ENCODE measurements around the gene ABCA12. TPM values are rescaled to one million over a fixed set of nuclear protein-coding genes. Genes with fewer than 3 reads are reported as not detected.

ABCA12 gene
- polyA plus RNA-seq, 2 of the 4 experiments (the other 2 are of a cell fraction) = 0.32 to 1.1 TPM

DNA sequence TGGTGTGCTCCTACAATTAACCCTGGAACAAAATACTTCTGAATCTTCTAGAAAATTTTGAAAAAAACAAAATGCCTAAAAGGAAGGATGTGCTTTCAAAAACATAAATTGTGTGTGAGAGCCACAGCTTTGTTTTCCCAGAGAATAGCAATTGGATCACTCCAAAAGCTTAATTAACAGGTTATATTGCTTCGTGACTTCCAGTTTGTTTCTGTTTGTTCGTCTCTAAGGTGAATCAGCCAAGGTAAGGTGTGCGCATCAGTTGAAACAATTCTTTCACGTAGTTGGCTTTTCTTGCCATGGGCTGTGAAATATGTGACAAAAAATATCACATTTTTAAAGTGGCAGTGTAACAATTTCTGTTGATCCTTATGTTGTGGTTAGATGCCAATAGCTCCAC lies 238.7 kb downstream of the ABCA12 start:
- FAIRE-seq = no peak
- no peak for DNase-seq (ENCODE audit: low read depth in 1 of 2, low spot score in 1 of 2)

DNA sequence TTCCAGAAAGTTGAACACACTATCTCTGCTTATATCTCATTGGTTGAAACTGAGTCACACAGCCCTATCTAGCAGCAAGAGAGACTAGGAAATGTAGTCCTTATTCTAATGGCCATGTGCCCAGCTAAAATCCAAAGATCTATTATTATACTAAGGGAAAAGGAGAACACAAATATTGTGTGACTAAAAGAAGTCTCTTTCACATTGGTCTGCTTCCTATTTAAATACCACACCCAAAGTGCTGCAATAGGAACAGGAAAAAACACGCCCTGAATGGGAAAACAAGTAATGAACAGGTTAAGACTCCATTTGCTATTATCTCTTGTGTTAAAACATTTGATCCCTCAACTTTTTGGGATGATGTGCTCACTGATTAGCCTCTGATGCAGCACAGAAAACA lies 242.2 kb downstream of the ABCA12 start:
- no peak for ATAC-seq
- no peak for FAIRE-seq
- no peak for TF ChIP-seq EHF (CRISPR knock-in tag; IDR thresholded peaks at IDR 0.05)
- TF ChIP-seq, protein P1, sequence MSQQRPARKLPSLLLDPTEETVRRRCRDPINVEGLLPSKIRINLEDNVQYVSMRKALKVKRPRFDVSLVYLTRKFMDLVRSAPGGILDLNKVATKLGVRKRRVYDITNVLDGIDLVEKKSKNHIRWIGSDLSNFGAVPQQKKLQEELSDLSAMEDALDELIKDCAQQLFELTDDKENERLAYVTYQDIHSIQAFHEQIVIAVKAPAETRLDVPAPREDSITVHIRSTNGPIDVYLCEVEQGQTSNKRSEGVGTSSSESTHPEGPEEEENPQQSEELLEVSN (IDR thresholded peaks at IDR 0.05; ENCODE audit: borderline replicate concordance, low read depth) = no peak
- no peak for TF ChIP-seq ZFP36 (IDR thresholded peaks at IDR 0.05; ENCODE audit: borderline replicate concordance, partially characterized antibody)
- TF ChIP-seq ZC3H11A (IDR thresholded peaks at IDR 0.05) = no peak
- Histone ChIP-seq H3K4me3 (no peak overlapping the region), H3K4me1 (no peaks in the 10 kb centered on the region), H3K4me2 (no peak overlapping the region), H3K9me3 (no peaks in the 10 kb centered on the region), H3K27ac (no peak overlapping the region)
- ChIA-PET POLR2A (no interaction called here), CTCF (no interaction called here)
- DNase-seq (ENCODE audit: low read depth in 1 of 2, low spot score in 1 of 2) = no peak
- WGBS (ENCODE audit: missing lambda C conversion rate) = 43% methylated on average over 1 of the region's 1 CpG

More for the DNA sequence above, 238.7 kb downstream of the ABCA12 start:
- 55% methylated on average over 4 of the region's 4 CpGs for WGBS (ENCODE audit: missing lambda C conversion rate)
- Histone ChIP-seq H3K4me3 (no peak overlapping the region), H3K9me3 (no peaks in the 10 kb centered on the region), H3K27ac (no peak overlapping the region), H3K4me2 (no peak overlapping the region), H3K4me1 (no peaks in the 10 kb centered on the region)
- ChIA-PET CTCF (no interaction called here), POLR2A (no interaction called here)
- ATAC-seq = no peak
- TF ChIP-seq POLR2A (IDR thresholded peaks at IDR 0.05; ENCODE audit: low read length) = no peak
- no peak for TF ChIP-seq TFCP2L1 (CRISPR knock-in tag; IDR thresholded peaks at IDR 0.05)
- no peak for TF ChIP-seq NR3C1 (IDR thresholded peaks at IDR 0.05)
- no peak for TF ChIP-seq HOXB13 (CRISPR knock-in tag; IDR thresholded peaks at IDR 0.05; ENCODE audit: low read depth)
- TF ChIP-seq EHF (CRISPR knock-in tag; IDR thresholded peaks at IDR 0.05) = no peak
- no peak for TF ChIP-seq RCOR1 (IDR thresholded peaks at IDR 0.05; ENCODE audit: low read depth, low read length)
- no peak for TF ChIP-seq MYC (IDR thresholded peaks at IDR 0.05; ENCODE audit: borderline replicate concordance, low read length)
- no peak for TF ChIP-seq MAX (IDR thresholded peaks at IDR 0.05)
- TF ChIP-seq CEBPB (IDR thresholded peaks at IDR 0.05) = no peak
- no peak for TF ChIP-seq CBX2 (IDR thresholded peaks at IDR 0.05; ENCODE audit: borderline replicate concordance, low read depth)
- TF ChIP-seq BCL3 (IDR thresholded peaks at IDR 0.05) = no peak
- TF ChIP-seq RAD21 (conservative IDR thresholded peaks at IDR 0.05 in 1 of 2, IDR thresholded peaks at IDR 0.05 in 1 of 2) = no peak
- no peak for TF ChIP-seq HOXB5 (CRISPR knock-in tag; IDR thresholded peaks at IDR 0.05)
- TF ChIP-seq HEYL (CRISPR knock-in tag; IDR thresholded peaks at IDR 0.05) = no peak
- no peak for TF ChIP-seq BHLHE40 (IDR thresholded peaks at IDR 0.05; ENCODE audit: low read depth, low read length)
- TF ChIP-seq EHMT2 (IDR thresholded peaks at IDR 0.05; ENCODE audit: low read depth) = no peak
- no peak for TF ChIP-seq ZC3H11A (IDR thresholded peaks at IDR 0.05)
- no peak for TF ChIP-seq ATOH8 (CRISPR knock-in tag; IDR thresholded peaks at IDR 0.05; ENCODE audit: low read depth)
- TF ChIP-seq, protein P2, sequence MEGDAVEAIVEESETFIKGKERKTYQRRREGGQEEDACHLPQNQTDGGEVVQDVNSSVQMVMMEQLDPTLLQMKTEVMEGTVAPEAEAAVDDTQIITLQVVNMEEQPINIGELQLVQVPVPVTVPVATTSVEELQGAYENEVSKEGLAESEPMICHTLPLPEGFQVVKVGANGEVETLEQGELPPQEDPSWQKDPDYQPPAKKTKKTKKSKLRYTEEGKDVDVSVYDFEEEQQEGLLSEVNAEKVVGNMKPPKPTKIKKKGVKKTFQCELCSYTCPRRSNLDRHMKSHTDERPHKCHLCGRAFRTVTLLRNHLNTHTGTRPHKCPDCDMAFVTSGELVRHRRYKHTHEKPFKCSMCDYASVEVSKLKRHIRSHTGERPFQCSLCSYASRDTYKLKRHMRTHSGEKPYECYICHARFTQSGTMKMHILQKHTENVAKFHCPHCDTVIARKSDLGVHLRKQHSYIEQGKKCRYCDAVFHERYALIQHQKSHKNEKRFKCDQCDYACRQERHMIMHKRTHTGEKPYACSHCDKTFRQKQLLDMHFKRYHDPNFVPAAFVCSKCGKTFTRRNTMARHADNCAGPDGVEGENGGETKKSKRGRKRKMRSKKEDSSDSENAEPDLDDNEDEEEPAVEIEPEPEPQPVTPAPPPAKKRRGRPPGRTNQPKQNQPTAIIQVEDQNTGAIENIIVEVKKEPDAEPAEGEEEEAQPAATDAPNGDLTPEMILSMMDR (IDR thresholded peaks at IDR 0.05) = no peak

DNA sequence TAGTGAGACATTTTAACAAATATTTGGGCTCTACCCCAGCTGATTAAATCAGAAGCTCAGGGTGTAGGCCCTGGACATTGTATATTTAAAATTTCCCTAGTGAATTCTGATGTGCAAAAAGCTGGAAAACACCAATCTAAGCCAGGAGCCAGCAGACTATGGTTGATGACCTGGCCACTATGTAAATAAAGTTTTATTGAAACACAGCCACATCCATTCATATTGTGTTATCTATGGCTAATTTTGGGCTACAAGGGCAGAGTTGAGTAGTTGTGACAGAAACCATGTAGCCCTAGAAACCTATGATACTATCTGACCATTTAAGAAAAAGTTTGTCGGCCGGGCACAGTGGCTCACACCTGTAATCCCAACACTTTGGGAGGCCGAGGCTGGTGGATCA lies 243.0 kb downstream of the ABCA12 start:
- FAIRE-seq (no peak), ATAC-seq (no peak), DNase-seq (ENCODE audit: low read depth in 1 of 2, low spot score in 1 of 2) (no peak)
- ChIA-PET CTCF (no interaction called here), POLR2A (no interaction called here)
- TF ChIP-seq JUN (IDR thresholded peaks at IDR 0.05) = no peak
- no peak for TF ChIP-seq ESRRA (IDR thresholded peaks at IDR 0.05; ENCODE audit: borderline replicate concordance, low read length)
- TF ChIP-seq HDAC2 (IDR thresholded peaks at IDR 0.05) = no peak
- TF ChIP-seq POLR2A (IDR thresholded peaks at IDR 0.05; ENCODE audit: low read length) = no peak
- TF ChIP-seq SREBF2 (IDR thresholded peaks at IDR 0.05) = no peak
- TF ChIP-seq KDM5A (IDR thresholded peaks at IDR 0.05) = no peak
- no peak for TF ChIP-seq ZNF302 (CRISPR knock-in tag; IDR thresholded peaks at IDR 0.05)
- no peak for TF ChIP-seq PBX3 (IDR thresholded peaks at IDR 0.05)
- no peak for TF ChIP-seq SMC3 (IDR thresholded peaks at IDR 0.05)
- no peak for TF ChIP-seq EHMT2 (IDR thresholded peaks at IDR 0.05; ENCODE audit: low read depth)
- no peak for TF ChIP-seq BCL3 (IDR thresholded peaks at IDR 0.05)
- H3K4me2 ChIP-seq = no peak overlapping the region
- WGBS (ENCODE audit: missing lambda C conversion rate) = 65% methylated on average over 3 of the region's 3 CpGs
- no peak overlapping the region for H3K4me3 ChIP-seq
- H3K4me1 ChIP-seq = no peaks in the 10 kb centered on the region
- H3K9me3 ChIP-seq = no peaks in the 10 kb centered on the region
- H3K27ac ChIP-seq = no peak overlapping the region
